Hepatocyte (in vitro differentiated cells): ENCODE measurements around the gene SYNPR.

Experiments
- EZH2 ChIP-seq: fragments of 200-600 bp; sonication (generic); IDR thresholded peaks from 2 replicates; pipeline ENCODE4 v1.6.1; 2016; ENCODE audit warnings: antibody characterized with exemption, mild to moderate bottlenecking, borderline replicate concordance
- EZH2phosphoT487 ChIP-seq: fragments of 200-600 bp; sonication (generic); IDR thresholded peaks from one replicate; pipeline ENCODE4 v1.6.1; 2018; ENCODE audit warnings: antibody characterized with exemption, mild to moderate bottlenecking, low read depth, moderate library complexity; ENCODE audit not compliant: unreplicated experiment, severe bottlenecking
- TF ChIP-seq, protein P1 (sequence below): fragments of 200-600 bp; sonication (generic); IDR thresholded peaks from 2 replicates; pipeline ENCODE4 v1.5.1; 2016; ENCODE audit warnings: antibody characterized with exemption, mild to moderate bottlenecking; ENCODE audit not compliant: poor library complexity

GRCh38 chr3:63230146-63230545, 48.0 kb upstream of the SYNPR start:
- TF ChIP-seq, protein P1, sequence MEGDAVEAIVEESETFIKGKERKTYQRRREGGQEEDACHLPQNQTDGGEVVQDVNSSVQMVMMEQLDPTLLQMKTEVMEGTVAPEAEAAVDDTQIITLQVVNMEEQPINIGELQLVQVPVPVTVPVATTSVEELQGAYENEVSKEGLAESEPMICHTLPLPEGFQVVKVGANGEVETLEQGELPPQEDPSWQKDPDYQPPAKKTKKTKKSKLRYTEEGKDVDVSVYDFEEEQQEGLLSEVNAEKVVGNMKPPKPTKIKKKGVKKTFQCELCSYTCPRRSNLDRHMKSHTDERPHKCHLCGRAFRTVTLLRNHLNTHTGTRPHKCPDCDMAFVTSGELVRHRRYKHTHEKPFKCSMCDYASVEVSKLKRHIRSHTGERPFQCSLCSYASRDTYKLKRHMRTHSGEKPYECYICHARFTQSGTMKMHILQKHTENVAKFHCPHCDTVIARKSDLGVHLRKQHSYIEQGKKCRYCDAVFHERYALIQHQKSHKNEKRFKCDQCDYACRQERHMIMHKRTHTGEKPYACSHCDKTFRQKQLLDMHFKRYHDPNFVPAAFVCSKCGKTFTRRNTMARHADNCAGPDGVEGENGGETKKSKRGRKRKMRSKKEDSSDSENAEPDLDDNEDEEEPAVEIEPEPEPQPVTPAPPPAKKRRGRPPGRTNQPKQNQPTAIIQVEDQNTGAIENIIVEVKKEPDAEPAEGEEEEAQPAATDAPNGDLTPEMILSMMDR: no peak
- TF ChIP-seq EZH2 (no peak), EZH2phosphoT487 (no peak)
